MM.1S (cell line): ENCODE data around the gene EIF4EBP3.

Experiments used
- EZH2phosphoT487 ChIP-seq: fragments of 300-600 bp; sonication (generic); IDR thresholded peaks from 2 replicates; pipeline ENCODE4 v1.6.1; 2018; ENCODE audit warnings: antibody characterized with exemption, low read length
- TF ChIP-seq, protein P1 (sequence below): fragments of 300-600 bp; sonication (generic); IDR thresholded peaks from 2 replicates; pipeline ENCODE4 v1.5.1; 2016; ENCODE audit warnings: antibody characterized with exemption, low read length, mixed read lengths

DNA sequence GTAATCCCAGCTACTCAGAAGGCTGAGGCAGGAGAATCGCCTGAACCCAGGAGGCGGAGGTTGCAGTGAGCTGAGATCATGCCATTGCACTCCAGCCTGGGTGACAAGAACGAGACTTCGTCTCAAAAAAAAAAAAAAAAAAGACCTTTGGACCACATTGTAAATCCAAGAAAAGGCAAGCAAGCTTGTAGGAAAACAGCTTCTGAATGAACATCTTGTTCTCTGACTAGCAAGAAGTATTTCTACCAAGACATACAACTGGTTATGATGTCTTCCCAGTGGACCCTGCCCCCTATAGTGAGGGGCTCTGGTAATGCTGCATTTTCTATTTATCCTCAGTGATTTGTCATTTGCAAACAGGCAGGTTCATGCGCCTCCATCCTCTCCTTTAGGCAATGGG, 4.5 kb upstream of the EIF4EBP3 start:
- no peak for TF ChIP-seq EZH2phosphoT487
- TF ChIP-seq, protein P1, sequence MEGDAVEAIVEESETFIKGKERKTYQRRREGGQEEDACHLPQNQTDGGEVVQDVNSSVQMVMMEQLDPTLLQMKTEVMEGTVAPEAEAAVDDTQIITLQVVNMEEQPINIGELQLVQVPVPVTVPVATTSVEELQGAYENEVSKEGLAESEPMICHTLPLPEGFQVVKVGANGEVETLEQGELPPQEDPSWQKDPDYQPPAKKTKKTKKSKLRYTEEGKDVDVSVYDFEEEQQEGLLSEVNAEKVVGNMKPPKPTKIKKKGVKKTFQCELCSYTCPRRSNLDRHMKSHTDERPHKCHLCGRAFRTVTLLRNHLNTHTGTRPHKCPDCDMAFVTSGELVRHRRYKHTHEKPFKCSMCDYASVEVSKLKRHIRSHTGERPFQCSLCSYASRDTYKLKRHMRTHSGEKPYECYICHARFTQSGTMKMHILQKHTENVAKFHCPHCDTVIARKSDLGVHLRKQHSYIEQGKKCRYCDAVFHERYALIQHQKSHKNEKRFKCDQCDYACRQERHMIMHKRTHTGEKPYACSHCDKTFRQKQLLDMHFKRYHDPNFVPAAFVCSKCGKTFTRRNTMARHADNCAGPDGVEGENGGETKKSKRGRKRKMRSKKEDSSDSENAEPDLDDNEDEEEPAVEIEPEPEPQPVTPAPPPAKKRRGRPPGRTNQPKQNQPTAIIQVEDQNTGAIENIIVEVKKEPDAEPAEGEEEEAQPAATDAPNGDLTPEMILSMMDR = no peak
